Loucy (cell line): Measurements from ENCODE around the gene KIAA0825.

Experiments
- EZH2phosphoT487 ChIP-seq: fragments of 200-600 bp; IDR thresholded peaks from 2 replicates; pipeline ENCODE4 v1.6.1; 2018; ENCODE audit warnings: antibody characterized with exemption, mild to moderate bottlenecking, moderate library complexity, borderline replicate concordance
- TF ChIP-seq, protein P1 (sequence below): fragments of 200-600 bp; sonication (generic); conservative IDR thresholded peaks from 2 replicates; pipeline ENCODE4 v1.5.1; 2014; ENCODE audit warnings: mild to moderate bottlenecking, antibody characterized with exemption, low read length

DNA sequence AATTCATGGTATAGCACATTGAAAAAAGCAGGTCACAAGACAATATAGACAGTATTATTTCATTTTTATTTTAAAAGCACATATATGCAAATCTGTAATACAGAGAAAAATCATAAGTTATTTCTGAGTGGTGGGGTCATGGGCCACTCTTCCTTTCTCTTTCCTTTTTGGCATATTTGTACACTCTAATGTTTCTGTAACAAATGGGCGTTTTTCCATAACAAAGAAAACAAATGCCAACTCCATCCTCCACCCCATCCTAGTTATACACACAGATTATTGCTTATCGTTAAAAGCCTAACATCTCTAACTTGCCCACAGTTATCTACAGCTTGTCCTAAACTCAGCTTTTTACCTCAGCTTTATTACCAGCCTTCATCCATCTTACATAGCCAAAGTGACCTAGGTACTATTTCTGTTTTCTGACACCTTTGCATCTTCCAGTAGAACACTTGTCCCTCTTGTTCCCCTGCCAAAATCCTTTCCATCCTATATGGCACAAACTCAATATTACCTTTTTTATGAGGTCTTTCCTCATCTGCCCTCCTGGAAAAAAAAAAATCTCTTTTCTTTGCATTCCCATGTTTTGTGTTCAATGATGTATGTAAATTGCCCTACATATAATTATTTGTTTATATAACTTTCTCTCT lies 4.1 kb downstream of the KIAA0825 start:
- TF ChIP-seq, protein P1, sequence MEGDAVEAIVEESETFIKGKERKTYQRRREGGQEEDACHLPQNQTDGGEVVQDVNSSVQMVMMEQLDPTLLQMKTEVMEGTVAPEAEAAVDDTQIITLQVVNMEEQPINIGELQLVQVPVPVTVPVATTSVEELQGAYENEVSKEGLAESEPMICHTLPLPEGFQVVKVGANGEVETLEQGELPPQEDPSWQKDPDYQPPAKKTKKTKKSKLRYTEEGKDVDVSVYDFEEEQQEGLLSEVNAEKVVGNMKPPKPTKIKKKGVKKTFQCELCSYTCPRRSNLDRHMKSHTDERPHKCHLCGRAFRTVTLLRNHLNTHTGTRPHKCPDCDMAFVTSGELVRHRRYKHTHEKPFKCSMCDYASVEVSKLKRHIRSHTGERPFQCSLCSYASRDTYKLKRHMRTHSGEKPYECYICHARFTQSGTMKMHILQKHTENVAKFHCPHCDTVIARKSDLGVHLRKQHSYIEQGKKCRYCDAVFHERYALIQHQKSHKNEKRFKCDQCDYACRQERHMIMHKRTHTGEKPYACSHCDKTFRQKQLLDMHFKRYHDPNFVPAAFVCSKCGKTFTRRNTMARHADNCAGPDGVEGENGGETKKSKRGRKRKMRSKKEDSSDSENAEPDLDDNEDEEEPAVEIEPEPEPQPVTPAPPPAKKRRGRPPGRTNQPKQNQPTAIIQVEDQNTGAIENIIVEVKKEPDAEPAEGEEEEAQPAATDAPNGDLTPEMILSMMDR: no peak
- TF ChIP-seq EZH2phosphoT487: no peak
